ENCODE measurements around the gene MAP3K3.

GRCh38 chr17:63685578-63685977, 63.4 kb downstream of the MAP3K3 start:
- TF ChIP-seq CTCF (IDR thresholded peaks at IDR 0.05; ENCODE audit: insufficient read depth, low read length, poor library complexity, severe bottlenecking), result no peak
- no peak for TF ChIP-seq EZH2phosphoT487 (conservative IDR thresholded peaks at IDR 0.05; ENCODE audit: low read length)
